ENCODE data around the gene PTGS1. TPM values are rescaled to one million over a fixed set of nuclear protein-coding genes. Genes with fewer than 3 reads are reported as not detected.
A peak's percentile ranks its signal among the peaks of the same experiment; 100 is the strongest.

PTGS1 gene
- total and polyA plus RNA-seq, 9 of the 15 experiments (the other 6 are each of a cell fraction or from before 2014, with no cell fraction given) = 3.4 to 12.9 (median 5.3) TPM

GRCh38 chr9:122402403-122402871 lies 31.6 kb downstream of the PTGS1 start (continued):
- TF ChIP-seq TSHZ1 (CRISPR knock-in tag; IDR thresholded peaks at IDR 0.05) (no peak), ZNF41 (CRISPR knock-in tag; conservative IDR thresholded peaks at IDR 0.05) (no peak), CAMTA2 (CRISPR knock-in tag; conservative IDR thresholded peaks at IDR 0.05) (no peak), ZNF23 (CRISPR knock-in tag; IDR thresholded peaks at IDR 0.05) (no peak), ELF1 (tag; IDR thresholded peaks at IDR 0.05) (no peak), ZNF584 (CRISPR knock-in tag; IDR thresholded peaks at IDR 0.05; ENCODE audit: low read depth) (no peak), U2AF2 (optimal IDR thresholded peaks at IDR 0.05; ENCODE audit: low read depth, low read length) (no peak), ZFP30 (CRISPR knock-in tag; IDR thresholded peaks at IDR 0.05; ENCODE audit: borderline replicate concordance) (no peak), MTA1 (IDR thresholded peaks at IDR 0.05; ENCODE audit: borderline replicate concordance) (peak; percentile 85; the same call in 1 of the 2 replicates), WHSC1 (IDR thresholded peaks at IDR 0.05; ENCODE audit: low read length) (no peak), JUNB (CRISPR knock-in tag; conservative IDR thresholded peaks at IDR 0.05) (peak; percentile 99), BRD9 (IDR thresholded peaks at IDR 0.05; ENCODE audit: low read depth, partially characterized antibody) (peak; percentile 58), ZNF384 (IDR thresholded peaks at IDR 0.05; ENCODE audit: low read depth, low read length) (no peak), ZNF511 (CRISPR knock-in tag; IDR thresholded peaks at IDR 0.05) (no peak), ARID1B (IDR thresholded peaks at IDR 0.05) (peak; percentile 96), RB1 (IDR thresholded peaks at IDR 0.05; ENCODE audit: low read depth) (no peak), ZNF583 (CRISPR knock-in tag; IDR thresholded peaks at IDR 0.05) (no peak), TCF7L2 (IDR thresholded peaks at IDR 0.05; ENCODE audit: low read depth, low read length) (no peak), MTA3 (IDR thresholded peaks at IDR 0.05; ENCODE audit: borderline replicate concordance) (peak; percentile 92), TCF15 (CRISPR knock-in tag; IDR thresholded peaks at IDR 0.05) (no peak), HSF4 (CRISPR knock-in tag; IDR thresholded peaks at IDR 0.05; ENCODE audit: borderline replicate concordance) (no peak), ZNF445 (CRISPR knock-in tag; IDR thresholded peaks at IDR 0.05; ENCODE audit: low read depth) (no peak)
- TF ChIP-seq, protein P1, sequence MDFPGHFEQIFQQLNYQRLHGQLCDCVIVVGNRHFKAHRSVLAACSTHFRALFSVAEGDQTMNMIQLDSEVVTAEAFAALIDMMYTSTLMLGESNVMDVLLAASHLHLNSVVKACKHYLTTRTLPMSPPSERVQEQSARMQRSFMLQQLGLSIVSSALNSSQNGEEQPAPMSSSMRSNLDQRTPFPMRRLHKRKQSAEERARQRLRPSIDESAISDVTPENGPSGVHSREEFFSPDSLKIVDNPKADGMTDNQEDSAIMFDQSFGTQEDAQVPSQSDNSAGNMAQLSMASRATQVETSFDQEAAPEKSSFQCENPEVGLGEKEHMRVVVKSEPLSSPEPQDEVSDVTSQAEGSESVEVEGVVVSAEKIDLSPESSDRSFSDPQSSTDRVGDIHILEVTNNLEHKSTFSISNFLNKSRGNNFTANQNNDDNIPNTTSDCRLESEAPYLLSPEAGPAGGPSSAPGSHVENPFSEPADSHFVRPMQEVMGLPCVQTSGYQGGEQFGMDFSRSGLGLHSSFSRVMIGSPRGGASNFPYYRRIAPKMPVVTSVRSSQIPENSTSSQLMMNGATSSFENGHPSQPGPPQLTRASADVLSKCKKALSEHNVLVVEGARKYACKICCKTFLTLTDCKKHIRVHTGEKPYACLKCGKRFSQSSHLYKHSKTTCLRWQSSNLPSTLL (IDR thresholded peaks at IDR 0.05) = no peak
